Muscle layer of duodenum (tissue), 2 donors: ENCODE data around the gene DAPK2.

Source experiments
- H3K27ac ChIP-seq: one replicate; pipeline ENCODE4 v1.7.0; 2013; ENCODE audit warnings: mild to moderate bottlenecking, low read length
- H3K27me3 ChIP-seq: one replicate; pipeline ENCODE4 v1.7.0; 2013; ENCODE audit warnings: low read depth, mild to moderate bottlenecking, control low read depth, low read length
- H3K36me3 ChIP-seq, 2 donors: one replicate each; pipeline ENCODE4 v1.7.0; 2013; ENCODE audit warnings: low read length in 2 of 2, control low read depth in 1 of 2, mild to moderate bottlenecking in 1 of 2; ENCODE audit not compliant: insufficient read depth in 2 of 2, control insufficient read depth in 1 of 2
- H3K4me1 ChIP-seq, 2 donors: one replicate each; pipeline ENCODE4 v1.7.0; 2013; ENCODE audit warnings: low read length in 2 of 2, mild to moderate bottlenecking in 2 of 2, control low read depth in 1 of 2, moderate library complexity in 1 of 2; ENCODE audit not compliant: insufficient read depth in 2 of 2, control insufficient read depth in 1 of 2
- H3K4me3 ChIP-seq, 2 donors: one replicate each; pipeline ENCODE4 v1.7.0; 2013; ENCODE audit warnings: low read length in 2 of 2, low read depth in 1 of 2, mild to moderate bottlenecking in 1 of 2
- H3K9me3 ChIP-seq, 2 donors: one replicate each; pipeline ENCODE4 v1.7.0; 2013; ENCODE audit warnings: low read length in 2 of 2, control low read depth in 1 of 2, mild to moderate bottlenecking in 1 of 2; ENCODE audit not compliant: control insufficient read depth in 1 of 2
- donor health status: healthy.

The DAPK2 gene

GRCh38 chr15:64004587-64004986 lies 41.7 kb downstream of the DAPK2 start:
- Histone ChIP-seq H3K27ac (peak overlapping the region; percentile 57), H3K36me3 (no peaks in the 10 kb centered on the region), H3K27me3 (no peaks in the 10 kb centered on the region), H3K4me1 (peaks cover 5 to 8% of the 10 kb centered on the region in 2 donors), H3K4me3 (no peak overlapping the region), H3K9me3 (no peaks in the 10 kb centered on the region)

- Histone ChIP-seq H3K4me1 (peaks cover 5 to 8% of the 10 kb centered on the region in 2 donors), H3K27me3 (no peaks in the 10 kb centered on the region), H3K9me3 (no peaks in the 10 kb centered on the region), H3K36me3 (no peaks in the 10 kb centered on the region), H3K27ac (peak overlapping the region; percentile 57), H3K4me3 (no peak overlapping the region)
Observed at GRCh38 chr15:64004056-64004455, 42.2 kb downstream of the DAPK2 start.

- H3K27me3 ChIP-seq = no peaks in the 10 kb centered on the region
- H3K9me3 ChIP-seq = no peaks in the 10 kb centered on the region
- no peak overlapping the region for H3K27ac ChIP-seq
- H3K36me3 ChIP-seq = no peaks in the 10 kb centered on the region
- H3K4me1 ChIP-seq = peaks cover 5% of the 10 kb centered on the region in 2 donors
- no peak overlapping the region for H3K4me3 ChIP-seq
Observed at GRCh38 chr15:64003182-64003581, 43.1 kb downstream of the DAPK2 start.

- H3K27ac ChIP-seq = no peak overlapping the region
- no peaks in the 10 kb centered on the region for H3K27me3 ChIP-seq
- H3K4me3 ChIP-seq = no peak overlapping the region
- H3K36me3 ChIP-seq = no peaks in the 10 kb centered on the region
- peaks cover 0 to under 1% of the 10 kb centered on the region in 2 donors for H3K4me1 ChIP-seq
- H3K9me3 ChIP-seq = no peaks in the 10 kb centered on the region
Observed at GRCh38 chr15:64001148-64001547, 45.1 kb downstream of the DAPK2 start.

GRCh38 chr15:64000183-64000951 lies 45.9 kb downstream of the DAPK2 start:
- Histone ChIP-seq H3K27me3 (no peaks in the 10 kb centered on the region), H3K27ac (no peak overlapping the region)

GRCh38 chr15:63999177-63999576 lies 47.1 kb downstream of the DAPK2 start:
- Histone ChIP-seq H3K27ac (no peak overlapping the region), H3K27me3 (no peaks in the 10 kb centered on the region), H3K9me3 (no peaks in the 10 kb centered on the region), H3K4me3 (no peak overlapping the region), H3K4me1 (no peaks in the 10 kb centered on the region), H3K36me3 (no peaks in the 10 kb centered on the region)

More at GRCh38 chr15:64000183-64000951, 45.9 kb downstream of the DAPK2 start:
- H3K4me3 ChIP-seq = no peak overlapping the region
- no peaks in the 10 kb centered on the region for H3K4me1 ChIP-seq
- H3K9me3 ChIP-seq = no peaks in the 10 kb centered on the region
- H3K36me3 ChIP-seq = no peaks in the 10 kb centered on the region

- H3K27ac ChIP-seq = no peak overlapping the region
Observed at GRCh38 chr15:63998489-63998888, 47.8 kb downstream of the DAPK2 start.

GRCh38 chr15:63997715-63998442 lies 48.4 kb downstream of the DAPK2 start:
- Histone ChIP-seq H3K4me1 (no peaks in the 10 kb centered on the region), H3K4me3 (no peak overlapping the region), H3K36me3 (no peaks in the 10 kb centered on the region), H3K9me3 (no peaks in the 10 kb centered on the region), H3K27me3 (no peaks in the 10 kb centered on the region), H3K27ac (no peak overlapping the region)

More at GRCh38 chr15:63998489-63998888, 47.8 kb downstream of the DAPK2 start:
- Histone ChIP-seq H3K9me3 (no peaks in the 10 kb centered on the region), H3K36me3 (no peaks in the 10 kb centered on the region), H3K4me3 (no peak overlapping the region), H3K4me1 (no peaks in the 10 kb centered on the region), H3K27me3 (no peaks in the 10 kb centered on the region)

GRCh38 chr15:63996794-63997357 lies 49.4 kb downstream of the DAPK2 start:
- no peak overlapping the region for H3K27ac ChIP-seq

GRCh38 chr15:63995789-63996188 lies 50.5 kb downstream of the DAPK2 start:
- peaks cover 7 to 12% of the 10 kb centered on the region in 2 donors for H3K4me1 ChIP-seq
- no peaks in the 10 kb centered on the region for H3K9me3 ChIP-seq
- no peak overlapping the region for H3K4me3 ChIP-seq
- no peak overlapping the region for H3K27ac ChIP-seq
- no peaks in the 10 kb centered on the region for H3K27me3 ChIP-seq
- H3K36me3 ChIP-seq = no peaks in the 10 kb centered on the region

More at GRCh38 chr15:63996794-63997357, 49.4 kb downstream of the DAPK2 start:
- Histone ChIP-seq H3K4me3 (no peak overlapping the region), H3K9me3 (no peaks in the 10 kb centered on the region), H3K4me1 (peaks cover 5 to 6% of the 10 kb centered on the region in 2 donors), H3K36me3 (no peaks in the 10 kb centered on the region), H3K27me3 (no peaks in the 10 kb centered on the region)

GRCh38 chr15:63994073-63994600 lies 52.1 kb downstream of the DAPK2 start:
- H3K4me3 ChIP-seq = no peak overlapping the region

More at GRCh38 chr15:63994073-63994600, 52.1 kb downstream of the DAPK2 start:
- H3K36me3 ChIP-seq = no peaks in the 10 kb centered on the region
- no peaks in the 10 kb centered on the region for H3K9me3 ChIP-seq
- peaks cover 7 to 16% of the 10 kb centered on the region in 2 donors for H3K4me1 ChIP-seq
- H3K27me3 ChIP-seq = no peaks in the 10 kb centered on the region
- H3K27ac ChIP-seq = no peak overlapping the region
